A673 (cell line): ENCODE data around the gene CPEB1. TPM values are rescaled to one million over a fixed set of nuclear protein-coding genes. Genes with fewer than 3 reads are reported as not detected.
A peak's percentile ranks its signal among the peaks of the same experiment; 100 is the strongest.
"Not testable (repeated sequence)": the region's sequence is repeated elsewhere in the genome, so short reads cannot be mapped to it uniquely, and the experiment has no call there.

Source experiments
- BruUV-seq: library from RNA; stranded (reverse); fragments of 400-500 nt; replicated peaks from 2 replicates; lab custom pipeline; 2021; lab: Mats Ljungman, UMichigan
- CTCF ChIA-PET: fragments of 300-600 bp; sonication (Branson Sonifier 250); formaldehyde crosslinking; loops from one replicate; lab custom pipeline; 2022; ENCODE audit warnings: antibody characterized with exemption; lab: Charles Lee
- POLR2A ChIA-PET: fragments of 300-600 bp; sonication (Branson Sonifier 250); formaldehyde crosslinking; loops from one replicate; lab custom pipeline; 2022; ENCODE audit warnings: antibody characterized with exemption; ENCODE audit not compliant: low non-redundant PET; lab: Charles Lee
- DNase-seq: peaks from one replicate; pipeline ENCODE4 v3.0.0-alpha.2; 2015; ENCODE audit warnings: low spot score
- H3K27ac ChIP-seq: fragments of 200-600 bp; sonication (generic); 2 replicates; pipeline ENCODE4 v1.5.1; 2016; ENCODE audit warnings: mixed run types, low read depth, mild to moderate bottlenecking, mixed read lengths, antibody characterized with exemption, low read length; ENCODE audit not compliant: poor library complexity, severe bottlenecking
- H3K27me3 ChIP-seq: fragments of 200-600 bp; sonication (generic); replicated peaks from 2 replicates; pipeline ENCODE4 v1.6.1; 2017; ENCODE audit warnings: mixed run types, low read depth, mild to moderate bottlenecking, mixed read lengths, antibody characterized with exemption, low read length; ENCODE audit not compliant: insufficient read depth, poor library complexity
- H3K36me3 ChIP-seq: fragments of 200-600 bp; sonication (generic); 2 replicates; pipeline ENCODE4 v1.6.1; 2016; ENCODE audit warnings: mixed run types, mild to moderate bottlenecking, mixed read lengths, antibody characterized with exemption, low read length; ENCODE audit not compliant: insufficient read depth, poor library complexity, severe bottlenecking
- H3K4me1 ChIP-seq: fragments of 200-600 bp; sonication (generic); 2 replicates; pipeline ENCODE4 v1.6.1; 2017; ENCODE audit warnings: mixed run types, mild to moderate bottlenecking, mixed read lengths, antibody characterized with exemption, low read length; ENCODE audit not compliant: insufficient read depth, poor library complexity, severe bottlenecking
- H3K4me3 ChIP-seq: fragments of 200-600 bp; sonication (generic); 2 replicates; pipeline ENCODE4 v1.5.1; 2016; ENCODE audit warnings: low read depth, mixed run types, mild to moderate bottlenecking, mixed read lengths, low read length; ENCODE audit not compliant: poor library complexity, severe bottlenecking
- H3K9me3 ChIP-seq: fragments of 200-600 bp; sonication (generic); 2 replicates; pipeline ENCODE4 v1.6.1; 2016; ENCODE audit warnings: mixed run types, low read depth, mild to moderate bottlenecking, mixed read lengths, antibody characterized with exemption, low read length; ENCODE audit not compliant: poor library complexity, severe bottlenecking
- CTCF ChIP-seq: fragments of 300-800, 200-600 bp; sonication (generic); conservative IDR thresholded peaks from 2 replicates; pipeline ENCODE4 v1.5.1; 2017; ENCODE audit warnings: low read depth, mild to moderate bottlenecking, antibody characterized with exemption, low read length, moderate library complexity, mixed read lengths
- EZH2 ChIP-seq: fragments of 200-600 bp; sonication (generic); IDR thresholded peaks from 2 replicates; pipeline ENCODE4 v1.6.1; 2017; ENCODE audit warnings: borderline replicate concordance, low read depth, mild to moderate bottlenecking, mixed read lengths, antibody characterized with exemption, low read length; ENCODE audit not compliant: poor library complexity, severe bottlenecking
- intact Hi-C: fragments of 100-400 bp; cut with micrococcal nuclease; formaldehyde crosslinking; loops from one replicate; pipeline ENCODE4 v1.10.0; 2022; ENCODE audit not compliant: unreplicated experiment
- total RNA-seq: library from RNA; stranded (reverse); gene quantifications from 2 replicates; pipeline ENCODE4 v1.2.3, GENCODE V29; 2021

CPEB1 gene
- total RNA-seq, 1 experiment from 2014 or later: not detected

GRCh38 chr15:82531496-82532382, 115.4 kb downstream of the CPEB1 start:
- H3K9me3 ChIP-seq: no peaks in the 10 kb centered on the region
- DNase-seq: no peak
- H3K27me3 ChIP-seq: no peaks in the 10 kb centered on the region
- no peaks in the 10 kb centered on the region for H3K4me1 ChIP-seq
- TF ChIP-seq EZH2 (no peak), CTCF (no peak)
- no peak overlapping the region for H3K4me3 ChIP-seq
- POLR2A ChIA-PET: no interaction called here
- intact Hi-C loops: no loop called here
- BruUV-seq: no TSS peak
- no peak overlapping the region for H3K27ac ChIP-seq
- CTCF ChIA-PET: interaction anchor here (1.4 kb wide), 1 partner anchor 9 kb away, joined by 7 read pairs; the partner anchor contains the start of gene RPS17
- H3K36me3 ChIP-seq: peaks cover 32% of the 10 kb centered on the region

- Histone ChIP-seq H3K4me3 (no peak overlapping the region), H3K36me3 (peaks cover 23% of the 10 kb centered on the region), H3K27ac (no peak overlapping the region), H3K27me3 (no peaks in the 10 kb centered on the region), H3K9me3 (no peaks in the 10 kb centered on the region), H3K4me1 (no peaks in the 10 kb centered on the region)
- POLR2A ChIA-PET: no interaction called here
- intact Hi-C loops: no loop called here
- no TSS peak for BruUV-seq
- no peak for TF ChIP-seq EZH2
- TF ChIP-seq CTCF: peak; percentile 76
- peak; percentile 49 for DNase-seq
- CTCF ChIA-PET: interaction anchor here (0.6 to 1.4 kb wide), 2 partner anchors 10 to 864 kb away, joined by 4 to 7 read pairs; partner anchors contain the start of gene RPS17
Observed at GRCh38 chr15:82530606-82531379, 116.4 kb downstream of the CPEB1 start.

GRCh38 chr15:82530006-82530405, 117.2 kb downstream of the CPEB1 start:
- no peaks in the 10 kb centered on the region for H3K9me3 ChIP-seq
- H3K36me3 ChIP-seq: peaks cover 15% of the 10 kb centered on the region
- H3K4me1 ChIP-seq: no peaks in the 10 kb centered on the region
- TF ChIP-seq CTCF: no peak
- TF ChIP-seq EZH2: no peak
- BruUV-seq: no TSS peak
- CTCF ChIA-PET: no interaction called here
- intact Hi-C loops: no loop called here
- no peaks in the 10 kb centered on the region for H3K27me3 ChIP-seq
- POLR2A ChIA-PET: no interaction called here
- H3K27ac ChIP-seq: no peak overlapping the region
- H3K4me3 ChIP-seq: no peak overlapping the region
- DNase-seq: no peak

GRCh38 chr15:82513587-82513986, 133.6 kb downstream of the CPEB1 start:
- H3K36me3 ChIP-seq, POLR2A ChIA-PET, H3K9me3 ChIP-seq, H3K4me3 ChIP-seq, H3K27ac ChIP-seq, H3K27me3 ChIP-seq, CTCF ChIA-PET, BruUV-seq, DNase-seq, H3K4me1 ChIP-seq, intact Hi-C loops: not testable (repeated sequence)

- intact Hi-C loops, H3K27ac ChIP-seq, H3K4me1 ChIP-seq, H3K27me3 ChIP-seq, CTCF ChIA-PET, H3K36me3 ChIP-seq, DNase-seq, H3K4me3 ChIP-seq, POLR2A ChIA-PET, H3K9me3 ChIP-seq, BruUV-seq: not testable (repeated sequence)
Observed at GRCh38 chr15:82507693-82508092, 139.5 kb downstream of the CPEB1 start.
